ENCODE data around the gene MAPRE2.

Gene MAPRE2

DNA sequence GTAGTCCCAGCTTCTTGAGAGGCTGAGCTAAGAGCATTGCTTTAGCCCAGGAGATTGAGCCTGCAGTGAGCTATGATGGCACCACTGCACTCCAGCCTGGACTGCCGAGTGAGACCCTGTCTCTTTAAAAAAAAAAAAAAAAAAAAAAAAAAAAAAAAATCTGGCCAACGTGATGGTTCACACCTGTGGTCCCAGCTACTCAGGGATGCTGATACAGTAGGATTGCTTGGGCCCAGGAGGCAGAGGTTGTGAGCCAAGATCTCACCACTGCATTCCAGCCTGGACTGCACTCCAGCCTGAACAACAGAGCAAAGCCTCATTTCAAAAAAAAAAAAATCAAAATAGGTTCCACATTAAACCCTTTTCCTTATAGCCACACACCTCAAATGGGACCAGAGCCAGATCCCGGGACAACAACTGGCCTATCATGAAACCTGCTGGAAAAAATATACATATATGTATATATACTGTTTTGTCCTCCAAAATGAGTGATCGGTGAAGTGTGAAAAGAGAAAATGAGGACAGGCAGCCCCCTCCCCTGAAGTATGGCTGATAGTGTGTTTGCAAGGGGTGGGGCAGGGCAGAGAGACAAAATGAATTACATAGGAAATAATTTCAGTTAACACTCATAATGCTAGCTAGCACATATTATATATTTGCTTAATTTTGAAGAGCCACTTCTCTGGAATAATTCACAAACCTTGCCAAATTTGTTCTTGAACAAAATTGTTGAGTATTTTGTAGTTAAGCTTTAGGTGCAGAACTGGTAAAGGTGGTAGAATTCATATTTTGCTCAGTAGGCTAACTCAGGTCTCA, 22.9 kb downstream of the MAPRE2 start:
- DNase-seq: no peak

GRCh38 chr18:35067454-35067853, 26.2 kb downstream of the MAPRE2 start:
- no peak for DNase-seq

GRCh38 chr18:35071819-35072247, 30.6 kb downstream of the MAPRE2 start:
- no peak for DNase-seq

GRCh38 chr18:35072616-35073015, 31.4 kb downstream of the MAPRE2 start:
- DNase-seq: no peak

DNA sequence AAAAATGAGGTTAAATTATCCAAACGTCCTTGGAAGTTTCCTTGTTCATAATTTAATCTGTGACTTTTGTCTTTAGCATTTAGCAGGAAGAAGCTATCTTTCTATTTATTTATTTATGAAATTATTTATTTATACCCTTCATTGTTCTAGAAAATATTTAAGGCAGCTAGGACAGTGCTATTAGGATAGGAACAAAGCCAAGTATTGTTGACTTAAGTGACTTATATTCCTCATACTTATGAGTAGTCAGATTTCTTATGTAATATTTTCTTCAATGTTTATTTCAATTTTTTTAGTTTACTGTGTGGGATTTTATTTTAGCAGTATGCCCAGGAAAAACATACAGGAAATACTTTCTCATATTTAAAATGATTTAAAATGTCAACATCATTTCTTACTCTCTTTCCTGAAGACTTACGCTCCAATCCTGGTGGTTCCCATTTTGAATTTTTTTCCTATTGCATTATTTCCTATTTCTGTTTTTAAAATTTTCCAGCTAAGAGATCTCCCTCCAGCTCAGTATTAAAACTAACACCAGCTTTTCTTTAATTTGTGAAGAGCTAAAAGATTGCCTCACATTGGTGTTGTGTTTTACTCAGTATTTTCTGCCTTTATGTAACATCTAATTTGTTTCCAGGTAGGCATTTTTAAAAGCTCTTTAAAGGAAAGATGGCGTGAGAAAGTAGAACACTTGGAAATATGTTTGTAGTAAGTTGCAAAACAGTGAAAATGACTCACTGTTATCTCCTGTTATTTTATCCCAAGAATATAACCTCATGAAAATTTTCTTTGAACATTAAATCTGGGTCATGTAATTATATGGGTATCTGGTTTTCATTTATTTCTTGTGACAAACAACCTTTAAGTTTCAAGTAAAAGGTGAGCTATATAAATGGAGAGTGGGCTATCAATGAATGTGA, 32.2 kb downstream of the MAPRE2 start:
- no peak for DNase-seq

DNA sequence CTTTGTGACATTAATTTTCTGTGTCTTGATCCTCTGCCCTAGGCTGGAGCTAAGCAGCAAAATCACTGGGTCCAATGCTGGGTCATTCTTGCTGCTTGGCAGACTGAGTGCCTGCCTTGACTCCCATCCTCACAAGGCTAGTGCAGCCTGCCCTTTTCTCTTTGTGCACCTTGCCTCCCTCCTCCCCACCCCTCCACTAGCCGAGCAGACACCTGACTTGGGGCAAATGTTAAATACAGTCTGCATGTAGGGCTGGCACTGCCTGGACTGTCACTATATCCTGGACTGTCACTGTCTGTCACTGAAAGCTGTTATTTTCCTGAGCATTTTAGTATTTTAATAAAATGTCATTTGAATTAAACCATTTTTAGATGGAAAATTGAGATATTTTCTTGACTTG, 33.4 kb downstream of the MAPRE2 start:
- no peak for DNase-seq

DNA sequence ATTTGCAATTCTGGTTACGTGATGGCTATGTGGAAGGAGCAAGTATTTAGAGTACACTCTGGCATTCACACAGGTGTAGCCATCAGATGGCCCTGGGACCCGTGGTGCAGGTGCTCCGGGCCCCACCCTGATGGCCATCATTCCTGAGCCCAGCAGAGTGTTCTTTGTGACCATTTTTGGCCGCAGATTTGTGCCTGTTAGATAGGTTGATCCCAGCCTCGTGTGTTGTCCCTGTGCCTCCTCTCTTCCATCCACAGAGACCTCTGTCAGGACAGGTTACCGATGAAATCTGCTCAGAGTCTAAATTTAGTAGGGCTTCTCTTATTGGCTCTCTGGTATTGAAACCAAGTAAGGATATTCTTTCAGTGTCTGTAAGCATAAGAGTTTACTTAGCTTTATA, 33.9 kb downstream of the MAPRE2 start:
- DNase-seq: no peak

GRCh38 chr18:35076135-35076924, 35.1 kb downstream of the MAPRE2 start:
- no peak for DNase-seq

DNA sequence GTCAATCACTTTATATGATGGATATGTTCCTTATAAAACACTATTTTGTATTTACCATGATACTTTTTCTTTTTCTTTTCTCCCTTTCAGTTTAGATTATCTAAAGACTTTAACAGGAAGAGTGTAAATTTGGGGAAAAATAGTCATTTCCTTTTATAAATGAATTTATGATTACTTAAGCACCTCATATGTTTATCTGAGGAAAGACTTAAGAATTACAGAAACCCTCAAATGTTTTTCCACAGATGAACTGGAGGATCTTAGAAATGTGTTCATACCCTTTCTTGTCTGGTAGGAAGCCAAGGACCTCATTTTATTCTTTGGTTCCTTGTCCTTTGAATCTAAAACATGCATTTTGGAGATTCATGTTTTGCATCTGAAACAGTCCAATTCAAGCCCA, 36.7 kb downstream of the MAPRE2 start:
- DNase-seq: no peak

- DNase-seq: no peak
Observed at GRCh38 chr18:35080058-35080457, 38.8 kb downstream of the MAPRE2 start.

- no peak for DNase-seq
Observed at GRCh38 chr18:35083174-35083712, 42.0 kb downstream of the MAPRE2 start.

GRCh38 chr18:35084494-35085449, 43.6 kb downstream of the MAPRE2 start:
- DNase-seq: no peak

GRCh38 chr18:35085450-35086380, 44.5 kb downstream of the MAPRE2 start:
- DNase-seq: no peak

GRCh38 chr18:35086704-35087103, 45.5 kb downstream of the MAPRE2 start:
- no peak for DNase-seq

DNA sequence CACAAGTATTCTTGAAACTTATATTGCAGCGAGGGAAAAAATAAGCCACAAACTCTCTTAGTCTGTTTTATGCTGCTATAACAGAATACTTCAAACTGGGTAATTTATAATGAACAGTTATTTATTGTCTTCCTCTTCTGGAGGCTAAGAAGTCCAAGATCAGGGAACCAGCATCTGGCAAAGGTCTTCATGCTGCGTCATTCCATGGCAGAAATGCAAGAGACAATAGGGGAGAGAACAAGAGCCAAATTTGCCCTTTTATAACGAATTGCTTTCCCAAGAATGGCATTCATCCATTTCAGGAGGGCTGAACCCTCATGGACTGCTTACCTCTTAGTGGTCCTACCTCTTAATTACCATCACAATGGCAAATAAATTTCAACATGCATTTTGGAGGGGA, 46.5 kb downstream of the MAPRE2 start:
- DNase-seq: no peak

DNA sequence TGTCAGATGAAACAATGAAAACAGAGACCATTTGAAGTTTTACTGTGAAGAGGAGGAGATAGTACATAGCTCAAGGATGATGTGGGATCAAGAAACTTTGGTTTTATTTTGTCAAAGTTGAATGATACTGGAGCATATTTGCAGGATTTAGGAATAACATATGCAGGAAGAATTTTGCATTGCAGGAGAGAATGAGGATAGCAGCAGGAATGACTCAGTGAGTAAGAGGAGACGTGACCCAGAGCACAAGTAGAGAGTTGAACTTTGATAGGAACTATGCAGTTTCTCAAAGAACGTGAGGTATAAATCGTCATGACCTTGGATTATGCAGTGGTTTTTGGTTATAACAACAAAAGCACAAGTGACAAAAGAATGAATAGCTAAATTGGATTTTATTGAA, 47.7 kb downstream of the MAPRE2 start:
- DNase-seq: no peak

DNA sequence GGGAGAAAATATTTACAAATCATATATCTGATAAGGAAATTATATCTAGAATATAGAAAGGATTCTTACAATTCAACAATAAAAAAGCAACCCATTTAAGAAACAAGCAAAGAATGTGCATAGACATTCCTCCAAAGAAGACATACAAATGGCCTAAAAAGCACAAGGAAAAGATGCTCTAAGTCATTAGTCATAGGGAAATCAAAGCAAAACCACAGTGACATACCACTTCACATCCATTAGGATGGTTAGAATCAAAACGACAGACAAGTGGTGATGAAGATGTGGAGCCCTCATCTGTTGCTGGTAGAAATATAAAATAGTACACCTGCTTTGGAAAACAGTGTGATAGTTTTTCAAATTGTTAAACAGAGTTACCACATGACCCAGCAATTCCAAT, 48.2 kb downstream of the MAPRE2 start:
- no peak for DNase-seq

- no peak for DNase-seq
Observed at GRCh38 chr18:35089891-35090550, 48.8 kb downstream of the MAPRE2 start.

DNA sequence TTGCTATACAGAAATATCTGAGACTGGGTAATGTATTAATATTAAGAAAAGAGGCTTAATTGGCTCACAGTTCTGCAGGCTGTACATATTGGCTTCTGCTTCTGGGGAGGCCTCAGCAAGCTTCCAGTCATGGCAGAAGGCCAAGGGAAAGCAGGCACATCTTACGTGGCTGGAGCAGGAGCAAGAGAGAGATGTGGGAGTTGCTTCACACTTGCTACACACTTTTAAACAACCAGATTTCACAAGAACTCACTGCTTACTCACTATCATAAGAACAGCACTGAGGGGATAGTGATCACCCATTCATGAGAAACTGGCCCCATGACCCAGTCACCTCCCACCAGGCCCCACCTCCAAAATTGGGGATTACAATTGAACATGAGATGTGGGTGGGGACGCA, 50.6 kb downstream of the MAPRE2 start:
- no peak for DNase-seq

Data from stimulated activated CD4-positive, alpha-beta T cell treated with anti-CD3 and anti-CD28 coated beads, Interleukin-15, amount 100 ng/mL, for 24 hours (primary cell).